Panc1 (cell line): Measurements from ENCODE around the gene UTS2R. TPM values are rescaled to one million over a fixed set of nuclear protein-coding genes. Genes with fewer than 3 reads are reported as not detected.

Experiments
- ATAC-seq: fragments of 200-7000 bp; cut with Tn5 transposase; 2 replicates; pipeline ENCODE4 v1.9.1; 2020; ENCODE audit warnings: mild to moderate bottlenecking, moderate library complexity
- BruUV-seq: library from RNA; stranded (reverse); fragments of 400-500 nt; replicated peaks from 2 replicates; lab custom pipeline; 2021; lab: Mats Ljungman, UMichigan
- CTCF ChIA-PET: fragments of 300-600 bp; sonication (Branson Sonifier 250); formaldehyde crosslinking; loops from one replicate; lab custom pipeline; 2022; ENCODE audit warnings: antibody characterized with exemption; lab: Charles Lee
- POLR2A ChIA-PET: fragments of 300-600 bp; sonication (Branson Sonifier 250); formaldehyde crosslinking; loops from one replicate; lab custom pipeline; 2022; ENCODE audit warnings: antibody characterized with exemption; lab: Charles Lee
- DNase-seq: peaks from one replicate; pipeline ENCODE4 v3.0.0-alpha.2; 2010; ENCODE audit warnings: low read depth, low spot score
- H3K27ac ChIP-seq: 2 replicates; pipeline ENCODE4 v1.5.1; 2011; ENCODE audit warnings: mild to moderate bottlenecking, low read length, inconsistent platforms
- H3K27me3 ChIP-seq: fragments of 200-500 bp; sonication (Bioruptor generic); 2 replicates; pipeline ENCODE4 v1.6.0; 2014; ENCODE audit warnings: low read length, inconsistent platforms; ENCODE audit not compliant: control insufficient read depth, insufficient read depth
- H3K36me3 ChIP-seq: fragments of 200-500 bp; sonication (Bioruptor generic); 2 replicates; pipeline ENCODE4 v1.5.1; 2014; ENCODE audit warnings: inconsistent platforms, mild to moderate bottlenecking, low read length, moderate library complexity; ENCODE audit not compliant: control insufficient read depth, insufficient read depth
- H3K4me1 ChIP-seq: 2 replicates; pipeline ENCODE4 v1.5.1; 2011; ENCODE audit warnings: inconsistent platforms, mild to moderate bottlenecking, low read length, moderate library complexity; ENCODE audit not compliant: control insufficient read depth, insufficient read depth
- H3K4me3 ChIP-seq, 2 experiments: 2 replicates each; pipeline ENCODE4 v1.5.1; 2011 to 2012; ENCODE audit warnings: low read depth in 2 of 2, low read length in 2 of 2, mild to moderate bottlenecking in 2 of 2, inconsistent platforms in 1 of 2, moderate library complexity in 1 of 2
- H3K9me3 ChIP-seq: fragments of 200-500 bp; sonication (Bioruptor generic); 2 replicates; pipeline ENCODE4 v1.5.1; 2014; ENCODE audit warnings: low read depth, mild to moderate bottlenecking, inconsistent platforms, low read length, moderate library complexity; ENCODE audit not compliant: control insufficient read depth, insufficient read depth
- POLR2AphosphoS5 ChIP-seq: IDR thresholded peaks from 2 replicates; pipeline ENCODE4 v1.6.1; 2012; ENCODE audit warnings: mild to moderate bottlenecking, low read depth, low read length, moderate library complexity
- SIN3A ChIP-seq: IDR thresholded peaks from 2 replicates; pipeline ENCODE4 v1.6.1; 2012; ENCODE audit warnings: low read depth, mild to moderate bottlenecking, low read length, moderate library complexity, borderline replicate concordance; ENCODE audit not compliant: insufficient read depth
- TCF7L2 ChIP-seq: IDR thresholded peaks from 2 replicates; pipeline ENCODE4 v1.6.1; 2011; ENCODE audit warnings: mild to moderate bottlenecking, low read depth, low read length, inconsistent platforms
- in situ Hi-C: cut with HindIII; loops from 2 replicates; pipeline ENCODE4 v1.10.0; 2016; ENCODE audit warnings: low sequenced_read_pairs, low pct_unique_long_range_greater_than_20kb
- intact Hi-C: fragments of 100-400 bp; cut with micrococcal nuclease; formaldehyde crosslinking; loops from one replicate; pipeline ENCODE4 v1.10.0; 2022; ENCODE audit not compliant: unreplicated experiment
- total RNA-seq: library from RNA; stranded (reverse); gene quantifications from one replicate; pipeline ENCODE4 v1.2.1, GENCODE V29; 2021; ENCODE audit not compliant: unreplicated experiment
- TF ChIP-seq, protein P1 (sequence below), 2 experiments: IDR thresholded peaks; 2 replicates each; pipeline ENCODE4 v1.6.1; 2011 to 2012; ENCODE audit warnings: low read depth in 2 of 2, control low read depth in 1 of 2, low read length in 1 of 2, mild to moderate bottlenecking in 1 of 2, moderate library complexity in 1 of 2; ENCODE audit not compliant: insufficient read depth in 1 of 2
- TF ChIP-seq, protein P2 (sequence below): fragments of 450-650 bp; IDR thresholded peaks from 2 replicates; pipeline ENCODE4 v1.5.1; 2017; ENCODE audit warnings: mild to moderate bottlenecking

Gene UTS2R
- total RNA-seq, 1 experiment from 2014 or later = 0.39 TPM

DNA sequence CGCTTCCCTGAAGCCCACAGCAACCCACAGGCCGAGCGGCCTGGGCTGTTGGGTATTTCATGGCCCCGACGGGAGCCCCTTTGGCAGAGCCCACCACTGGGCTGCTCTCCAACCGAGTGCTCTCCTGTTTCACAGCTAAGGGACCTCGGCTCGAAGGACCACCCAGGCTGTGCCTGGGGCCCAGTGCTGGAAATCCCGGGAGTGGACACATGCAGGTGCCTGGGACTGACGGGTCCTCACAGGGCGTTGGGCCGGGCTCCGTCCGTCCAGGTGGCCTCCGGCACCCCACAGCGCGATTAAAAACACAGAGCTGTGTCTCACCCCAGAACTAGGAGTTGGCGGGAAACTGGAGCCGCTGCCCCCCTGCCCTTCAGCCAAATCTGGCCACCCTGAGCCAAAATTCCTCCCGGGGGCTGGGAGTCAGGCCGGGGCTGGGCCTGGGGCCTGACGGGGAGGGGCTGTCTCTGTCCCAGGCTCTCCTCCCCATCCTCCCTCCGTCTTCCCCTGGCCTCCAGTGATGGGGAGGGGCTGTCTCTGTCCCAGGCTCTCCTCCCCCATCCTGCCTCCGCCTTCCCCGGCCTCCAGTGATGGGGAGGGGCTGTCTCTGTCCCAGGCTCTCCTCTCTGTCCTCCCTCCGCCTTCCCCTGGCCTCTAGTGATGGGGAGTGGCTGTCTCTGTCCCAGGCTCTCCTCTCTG lies 14.1 kb downstream of the UTS2R start:
- CTCF ChIA-PET = no interaction called here

DNA sequence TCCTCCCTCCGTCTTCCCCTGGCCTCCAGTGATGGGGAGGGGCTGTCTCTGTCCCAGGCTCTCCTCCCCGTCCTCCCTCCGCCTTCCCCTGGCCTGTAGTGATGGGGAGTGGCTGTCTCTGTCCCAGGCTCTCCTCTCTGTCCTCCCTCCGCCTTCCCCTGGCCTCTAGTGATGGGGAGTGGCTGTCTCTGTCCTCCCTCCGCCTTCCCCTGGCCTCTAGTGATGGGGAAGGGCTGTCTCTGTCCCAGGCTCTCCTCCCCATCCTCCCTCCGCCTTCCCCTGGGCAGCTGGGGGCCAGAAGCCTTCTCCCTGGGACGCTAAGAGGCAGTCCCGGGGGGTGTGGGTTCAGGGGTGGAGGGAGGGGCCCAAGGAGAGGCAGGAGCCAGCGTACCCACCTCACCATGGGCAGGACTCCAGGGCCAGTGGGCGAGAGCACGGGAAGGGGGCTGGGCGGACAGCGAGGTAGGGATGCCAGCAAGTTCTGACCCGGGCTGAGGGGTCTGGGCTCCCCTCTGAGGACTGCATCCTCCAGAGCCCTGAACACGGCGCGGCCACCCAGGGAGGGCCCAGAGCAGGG lies 14.8 kb downstream of the UTS2R start:
- no peaks in the 10 kb centered on the region for H3K27me3 ChIP-seq

More for the DNA sequence above, 14.1 kb downstream of the UTS2R start:
- in situ Hi-C loops (no loop called here), intact Hi-C loops (no loop called here)
- H3K4me1 ChIP-seq = peaks cover 52% of the 10 kb centered on the region
- H3K27ac ChIP-seq = peak overlapping the region; percentile 84
- no peak overlapping the region for H3K4me3 ChIP-seq
- POLR2A ChIA-PET = interaction anchor here (0.7 kb wide), 1 partner anchor 131 kb away, joined by 6 read pairs; no protein-coding TSS in a partner anchor
- H3K9me3 ChIP-seq = no peaks in the 10 kb centered on the region
- TF ChIP-seq TCF7L2 = no peak
- TF ChIP-seq, protein P1, sequence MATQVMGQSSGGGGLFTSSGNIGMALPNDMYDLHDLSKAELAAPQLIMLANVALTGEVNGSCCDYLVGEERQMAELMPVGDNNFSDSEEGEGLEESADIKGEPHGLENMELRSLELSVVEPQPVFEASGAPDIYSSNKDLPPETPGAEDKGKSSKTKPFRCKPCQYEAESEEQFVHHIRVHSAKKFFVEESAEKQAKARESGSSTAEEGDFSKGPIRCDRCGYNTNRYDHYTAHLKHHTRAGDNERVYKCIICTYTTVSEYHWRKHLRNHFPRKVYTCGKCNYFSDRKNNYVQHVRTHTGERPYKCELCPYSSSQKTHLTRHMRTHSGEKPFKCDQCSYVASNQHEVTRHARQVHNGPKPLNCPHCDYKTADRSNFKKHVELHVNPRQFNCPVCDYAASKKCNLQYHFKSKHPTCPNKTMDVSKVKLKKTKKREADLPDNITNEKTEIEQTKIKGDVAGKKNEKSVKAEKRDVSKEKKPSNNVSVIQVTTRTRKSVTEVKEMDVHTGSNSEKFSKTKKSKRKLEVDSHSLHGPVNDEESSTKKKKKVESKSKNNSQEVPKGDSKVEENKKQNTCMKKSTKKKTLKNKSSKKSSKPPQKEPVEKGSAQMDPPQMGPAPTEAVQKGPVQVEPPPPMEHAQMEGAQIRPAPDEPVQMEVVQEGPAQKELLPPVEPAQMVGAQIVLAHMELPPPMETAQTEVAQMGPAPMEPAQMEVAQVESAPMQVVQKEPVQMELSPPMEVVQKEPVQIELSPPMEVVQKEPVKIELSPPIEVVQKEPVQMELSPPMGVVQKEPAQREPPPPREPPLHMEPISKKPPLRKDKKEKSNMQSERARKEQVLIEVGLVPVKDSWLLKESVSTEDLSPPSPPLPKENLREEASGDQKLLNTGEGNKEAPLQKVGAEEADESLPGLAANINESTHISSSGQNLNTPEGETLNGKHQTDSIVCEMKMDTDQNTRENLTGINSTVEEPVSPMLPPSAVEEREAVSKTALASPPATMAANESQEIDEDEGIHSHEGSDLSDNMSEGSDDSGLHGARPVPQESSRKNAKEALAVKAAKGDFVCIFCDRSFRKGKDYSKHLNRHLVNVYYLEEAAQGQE (IDR thresholded peaks at IDR 0.05; ENCODE audit: insufficient read depth in 1 of 2, low read depth in 2 of 2, low read length in 1 of 2) = no peak
- TF ChIP-seq POLR2AphosphoS5 = no peak
- TF ChIP-seq, protein P2, sequence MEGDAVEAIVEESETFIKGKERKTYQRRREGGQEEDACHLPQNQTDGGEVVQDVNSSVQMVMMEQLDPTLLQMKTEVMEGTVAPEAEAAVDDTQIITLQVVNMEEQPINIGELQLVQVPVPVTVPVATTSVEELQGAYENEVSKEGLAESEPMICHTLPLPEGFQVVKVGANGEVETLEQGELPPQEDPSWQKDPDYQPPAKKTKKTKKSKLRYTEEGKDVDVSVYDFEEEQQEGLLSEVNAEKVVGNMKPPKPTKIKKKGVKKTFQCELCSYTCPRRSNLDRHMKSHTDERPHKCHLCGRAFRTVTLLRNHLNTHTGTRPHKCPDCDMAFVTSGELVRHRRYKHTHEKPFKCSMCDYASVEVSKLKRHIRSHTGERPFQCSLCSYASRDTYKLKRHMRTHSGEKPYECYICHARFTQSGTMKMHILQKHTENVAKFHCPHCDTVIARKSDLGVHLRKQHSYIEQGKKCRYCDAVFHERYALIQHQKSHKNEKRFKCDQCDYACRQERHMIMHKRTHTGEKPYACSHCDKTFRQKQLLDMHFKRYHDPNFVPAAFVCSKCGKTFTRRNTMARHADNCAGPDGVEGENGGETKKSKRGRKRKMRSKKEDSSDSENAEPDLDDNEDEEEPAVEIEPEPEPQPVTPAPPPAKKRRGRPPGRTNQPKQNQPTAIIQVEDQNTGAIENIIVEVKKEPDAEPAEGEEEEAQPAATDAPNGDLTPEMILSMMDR = no peak
- TF ChIP-seq SIN3A = no peak
- H3K27me3 ChIP-seq = no peaks in the 10 kb centered on the region
- no TSS peak for BruUV-seq
- H3K36me3 ChIP-seq = no peaks in the 10 kb centered on the region
- DNase-seq (no peak), ATAC-seq (no peak; the same call in 1 of the 2 replicates)

More for the DNA sequence above, 14.8 kb downstream of the UTS2R start:
- BruUV-seq = no TSS peak
- peaks cover 46% of the 10 kb centered on the region for H3K4me1 ChIP-seq
- ATAC-seq = no peak
- in situ Hi-C loops (no loop called here), intact Hi-C loops (no loop called here)
- TF ChIP-seq, protein P1 (IDR thresholded peaks at IDR 0.05; ENCODE audit: insufficient read depth in 1 of 2, low read depth in 2 of 2, low read length in 1 of 2) = no peak
- no peak for TF ChIP-seq SIN3A
- TF ChIP-seq TCF7L2 = no peak
- TF ChIP-seq POLR2AphosphoS5 = no peak
- ChIA-PET POLR2A (no interaction called here), CTCF (no interaction called here)
- H3K9me3 ChIP-seq = no peaks in the 10 kb centered on the region
- no peak for DNase-seq
- no peak overlapping the region for H3K4me3 ChIP-seq
- peak overlapping the region; percentile 84 for H3K27ac ChIP-seq
- H3K36me3 ChIP-seq = no peaks in the 10 kb centered on the region
